GM10248 (cell line): Measurements from ENCODE around the gene LRBA.
"Not testable (repeated sequence)": the region's sequence is repeated elsewhere in the genome, so short reads cannot be mapped to it uniquely, and the experiment has no call there.

Experiments used
- CTCF ChIA-PET: fragments of 300-600 bp; sonication (Branson Sonifier 250); formaldehyde crosslinking; extraction: SDS; loops from one replicate; lab custom pipeline; 2021; ENCODE audit warnings: antibody characterized with exemption; lab: Yijun Ruan, JAX
- POLR2A ChIA-PET: fragments of 350-650 bp; sonication (Branson Sonifier 250); formaldehyde crosslinking; extraction: SDS; loops from one replicate; lab custom pipeline; 2020; ENCODE audit warnings: antibody characterized with exemption; lab: Yijun Ruan, JAX
- DNase-seq: peaks from one replicate; pipeline ENCODE4 v3.0.0; 2012; ENCODE audit errors: extremely low spot score
- CTCF ChIP-seq: IDR thresholded peaks from 2 replicates; pipeline ENCODE4 v1.5.1; 2012; ENCODE audit warnings: mild to moderate bottlenecking, low read depth; ENCODE audit errors: extremely low read depth, missing control alignments, control extremely low read depth

The LRBA gene

GRCh38 chr4:151014521-151015458, at the start of gene LRBA:
TSS of gene LRBA (minus strand) at chr4:151015284. CDS start at chr4:151014642, 642 bp downstream.
- DNase-seq = peak; percentile 82
- ChIA-PET POLR2A (no interaction called here), CTCF (interaction anchor here (0.8 to 1.7 kb wide), 3 partner anchors 10 to 41 kb away, joined by 3 to 4 read pairs (median 4); no protein-coding TSS in a partner anchor)
- TF ChIP-seq CTCF = no peak

GRCh38 chr4:151063143-151063542, 48.1 kb upstream of the LRBA start:
- CTCF ChIA-PET = interaction anchor here (1.4 to 3.7 kb wide), 3 partner anchors 10 to 24 kb away, joined by 3 to 16 read pairs (median 6); no protein-coding TSS in a partner anchor
- POLR2A ChIA-PET, DNase-seq: not testable (repeated sequence)

- ChIA-PET CTCF (no interaction called here), POLR2A (no interaction called here)
- DNase-seq = no peak
- no peak for TF ChIP-seq CTCF
Measured at GRCh38 chr4:151055539-151055938, 40.5 kb upstream of the LRBA start.

GRCh38 chr4:151052785-151053184, 37.7 kb upstream of the LRBA start:
- DNase-seq = no peak
- ChIA-PET POLR2A (interaction anchor here (0.6 kb wide), 1 partner anchor 23 kb away, joined by 3 read pairs; no protein-coding TSS in a partner anchor), CTCF (interaction anchor here (1.4 to 1.5 kb wide), 2 partner anchors 10 to 34 kb away, joined by 3 to 6 read pairs; no protein-coding TSS in a partner anchor)
- TF ChIP-seq CTCF = no peak

GRCh38 chr4:151049430-151049884, 34.4 kb upstream of the LRBA start:
- ChIA-PET CTCF (no interaction called here), POLR2A (no interaction called here)
- TF ChIP-seq CTCF = no peak
- DNase-seq = no peak

- ChIA-PET POLR2A (no interaction called here), CTCF (no interaction called here)
- TF ChIP-seq CTCF = no peak
- no peak for DNase-seq
Measured at GRCh38 chr4:151048913-151049312, 33.8 kb upstream of the LRBA start.

GRCh38 chr4:151046609-151047008, 31.5 kb upstream of the LRBA start:
- CTCF ChIA-PET = no interaction called here
- no peak for TF ChIP-seq CTCF
- no peak for DNase-seq
- POLR2A ChIA-PET = no interaction called here
